HG02884 (cell line): ENCODE data around the gene VSIG4.
"Not testable (repeated sequence)": the region's sequence is repeated elsewhere in the genome, so short reads cannot be mapped to it uniquely, and the experiment has no call there.

Experiments used
- ATAC-seq: cut with Tn5 transposase; IDR thresholded peaks from one replicate; pipeline ENCODE4 v1.9.1; 2021; ENCODE audit warnings: mild to moderate bottlenecking, moderate library complexity; ENCODE audit not compliant: unreplicated experiment

The VSIG4 gene

GRCh38 chrX:65985922-65986588 lies 53.8 kb downstream of the VSIG4 start:
- ATAC-seq, result peak; percentile 75

DNA sequence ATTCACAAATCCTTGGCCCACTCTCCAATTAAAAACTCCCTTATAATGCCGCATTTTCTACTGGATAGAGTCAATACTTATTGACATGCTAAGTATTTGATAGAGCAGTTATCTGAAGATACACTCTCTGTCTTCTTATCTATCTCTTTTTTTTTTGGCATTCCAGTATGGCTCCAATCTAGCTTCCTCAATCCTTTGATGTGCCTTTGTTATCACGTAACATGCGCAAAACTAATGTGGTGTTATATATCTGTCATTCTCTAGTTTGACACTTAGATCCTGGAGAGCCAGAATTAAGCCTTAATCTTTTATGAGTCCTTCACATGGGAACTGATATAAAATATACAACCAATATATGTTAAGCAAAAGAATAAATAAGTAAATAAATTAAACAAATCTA lies 54.7 kb downstream of the VSIG4 start:
- no peak for ATAC-seq

DNA sequence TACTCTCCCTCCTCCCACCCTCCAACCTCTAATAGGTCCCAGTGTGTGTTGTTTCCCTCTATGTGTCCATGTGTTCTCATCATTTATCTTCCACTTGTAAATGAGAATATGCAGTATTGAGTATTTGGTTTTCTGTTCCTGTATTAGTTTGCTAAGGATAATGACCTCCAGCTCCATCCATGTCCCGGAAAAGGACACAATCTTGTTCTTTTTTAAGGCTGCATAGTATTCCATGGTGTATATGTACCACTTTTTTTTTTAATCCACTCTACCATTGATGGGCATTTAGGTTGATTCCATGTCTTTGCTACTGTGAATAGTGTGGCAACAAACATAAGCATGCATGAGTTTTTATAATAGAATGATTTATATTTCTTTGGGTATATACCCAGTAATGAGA lies 62.7 kb downstream of the VSIG4 start:
- not testable (repeated sequence) for ATAC-seq

DNA sequence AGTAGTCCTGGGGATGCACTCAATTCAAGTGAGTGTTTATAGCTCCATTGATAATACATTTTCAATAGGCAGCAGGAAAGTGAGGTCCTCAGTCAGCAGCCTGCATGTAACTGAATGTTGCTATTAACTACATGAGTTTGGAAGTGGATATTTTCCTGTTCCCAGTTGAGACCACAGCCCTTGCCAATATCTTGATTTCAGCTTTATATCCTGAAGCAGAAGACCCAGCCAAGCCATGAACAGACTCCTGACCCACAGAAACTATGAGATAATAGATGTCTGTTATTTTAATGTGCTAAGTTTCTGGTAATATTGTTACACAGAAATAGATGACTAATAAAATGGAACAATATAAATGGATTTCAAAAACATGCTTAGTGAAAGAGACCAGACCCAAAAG lies 63.7 kb downstream of the VSIG4 start:
- no peak for ATAC-seq

DNA sequence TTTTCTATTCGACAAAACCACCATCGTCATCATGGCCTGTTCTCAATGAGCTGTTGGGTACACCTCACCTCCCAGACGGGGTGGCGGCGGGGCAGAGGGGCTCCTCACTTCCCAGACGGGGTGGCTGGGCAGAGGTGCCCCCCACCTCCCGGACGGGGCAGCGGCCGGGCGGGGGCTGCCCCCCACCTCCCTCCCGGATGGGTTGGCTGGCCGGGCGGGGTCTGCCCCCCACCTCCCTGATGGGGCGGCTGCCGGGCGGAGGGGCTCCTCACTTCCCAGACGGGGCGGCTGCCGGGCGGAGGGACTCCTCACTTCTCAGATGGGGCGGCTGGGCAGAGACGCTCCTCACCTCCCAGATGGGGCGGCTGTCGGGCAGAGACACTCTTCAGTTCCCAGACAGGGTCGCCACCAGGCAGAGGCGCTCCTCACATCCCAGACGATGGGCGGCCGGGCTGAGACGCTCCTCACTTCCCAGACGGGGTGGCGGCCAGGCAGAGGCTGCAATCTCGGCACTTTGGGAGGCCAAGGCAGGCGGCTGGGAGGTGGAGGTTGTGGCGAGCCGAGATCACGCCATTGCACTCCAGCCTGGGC lies 64.6 kb downstream of the VSIG4 start:
- not testable (repeated sequence) for ATAC-seq
